HepG2 (cell line): ENCODE data around the gene FBXO10. TPM values are rescaled to one million over a fixed set of nuclear protein-coding genes. Genes with fewer than 3 reads are reported as not detected.

Experiments
- AKAP8 ChIP-seq: sonication (generic); formaldehyde crosslinking; IDR thresholded peaks from 2 replicates; pipeline ENCODE4 v1.5.1; 2020; ENCODE audit warnings: mild to moderate bottlenecking, missing genetic modification reagents
- CEBPB ChIP-seq: IDR thresholded peaks from 2 replicates; pipeline ENCODE4 v1.6.1; 2011; ENCODE audit warnings: low read depth, low read length, improper control_type of control experiment, borderline replicate concordance
- EZH2 ChIP-seq: conservative IDR thresholded peaks from 2 replicates; pipeline ENCODE4 v1.6.1; 2012; ENCODE audit warnings: mild to moderate bottlenecking, low read depth, low read length, moderate library complexity
- GFI1 ChIP-seq: sonication (generic); formaldehyde crosslinking; IDR thresholded peaks from 2 replicates; pipeline ENCODE4 v1.5.0; 2020; ENCODE audit warnings: missing genetic modification reagents, mild to moderate bottlenecking, borderline replicate concordance
- KAT2B ChIP-seq: fragments of 150-350 bp; IDR thresholded peaks from 2 replicates; pipeline ENCODE4 v1.6.1; 2014; ENCODE audit warnings: low read depth, low read length, borderline replicate concordance
- KAT8 ChIP-seq: IDR thresholded peaks from 2 replicates; pipeline ENCODE4 v1.6.1; 2016; ENCODE audit warnings: missing genetic modification reagents, missing compliant biosample characterization
- KMT2A ChIP-seq: sonication (generic); formaldehyde crosslinking; IDR thresholded peaks from 2 replicates; pipeline ENCODE4 v1.4.0; 2020; ENCODE audit warnings: missing genetic modification reagents
- MEIS2 ChIP-seq: sonication (generic); formaldehyde crosslinking; IDR thresholded peaks from 2 replicates; pipeline ENCODE4 v1.9.0; 2021; ENCODE audit warnings: mild to moderate bottlenecking, missing genetic modification reagents
- MXI1 ChIP-seq: IDR thresholded peaks from 3 replicates; pipeline ENCODE4 v1.6.1; 2012; ENCODE audit warnings: low read depth, low read length, inconsistent platforms, borderline replicate concordance
- NFKB2 ChIP-seq: sonication (generic); formaldehyde crosslinking; IDR thresholded peaks from 2 replicates; pipeline ENCODE4 v1.4.0; 2020; ENCODE audit warnings: missing genetic modification reagents, borderline replicate concordance
- NR2F2 ChIP-seq: IDR thresholded peaks from 2 replicates; pipeline ENCODE4 v1.6.1; 2012; ENCODE audit warnings: low read depth, inconsistent platforms, borderline replicate concordance
- PHF20 ChIP-seq: sonication (generic); formaldehyde crosslinking; IDR thresholded peaks from 2 replicates; pipeline ENCODE4 v1.5.0; 2020; ENCODE audit warnings: mild to moderate bottlenecking, missing genetic modification reagents
- POLR2G ChIP-seq: fragments of 200-400 bp; formaldehyde crosslinking; IDR thresholded peaks from 2 replicates; pipeline ENCODE4 v1.6.1; 2018; ENCODE audit warnings: mild to moderate bottlenecking, low read depth, low read length, moderate library complexity
- RBAK ChIP-seq: sonication (generic); formaldehyde crosslinking; IDR thresholded peaks from 2 replicates; pipeline ENCODE4 v1.5.1; 2020; ENCODE audit warnings: mild to moderate bottlenecking, missing genetic modification reagents
- RFX5 ChIP-seq: IDR thresholded peaks from 2 replicates; pipeline ENCODE4 v1.6.1; 2011; ENCODE audit warnings: low read depth, low read length, improper control_type of control experiment
- TOPORS ChIP-seq: sonication (generic); formaldehyde crosslinking; IDR thresholded peaks from 2 replicates; pipeline ENCODE4 v1.8.0; 2023; ENCODE audit warnings: mild to moderate bottlenecking, missing genetic modification reagents
- U2AF1 ChIP-seq: fragments of 200-400 bp; formaldehyde crosslinking; optimal IDR thresholded peaks from 2 replicates; pipeline ENCODE3; 2017; ENCODE audit warnings: mild to moderate bottlenecking, low read depth, low read length
- XRCC5 ChIP-seq: fragments of 200-400 bp; formaldehyde crosslinking; optimal IDR thresholded peaks from 2 replicates; pipeline ENCODE3; 2017; ENCODE audit warnings: mild to moderate bottlenecking, low read length
- ZMYM4 ChIP-seq: sonication (generic); formaldehyde crosslinking; IDR thresholded peaks from 2 replicates; pipeline ENCODE4 v1.8.1; 2023; ENCODE audit warnings: mild to moderate bottlenecking, missing genetic modification reagents
- ZNF20 ChIP-seq: sonication (generic); formaldehyde crosslinking; IDR thresholded peaks from 2 replicates; pipeline ENCODE4 v1.4.0; 2020; ENCODE audit warnings: mild to moderate bottlenecking, moderate library complexity, missing genetic modification reagents
- ZNF224 ChIP-seq: sonication (generic); formaldehyde crosslinking; IDR thresholded peaks from 2 replicates; pipeline ENCODE4 v1.5.0; 2020; ENCODE audit warnings: mild to moderate bottlenecking, missing genetic modification reagents
- ZNF556 ChIP-seq: sonication (generic); formaldehyde crosslinking; IDR thresholded peaks from 2 replicates; pipeline ENCODE4 v1.4.0; 2020; ENCODE audit warnings: mild to moderate bottlenecking, missing genetic modification reagents, borderline replicate concordance
- ZNF605 ChIP-seq: sonication (generic); formaldehyde crosslinking; IDR thresholded peaks from 2 replicates; pipeline ENCODE4 v1.8.0; 2022; ENCODE audit warnings: mild to moderate bottlenecking, missing genetic modification reagents
- ZNF768 ChIP-seq: sonication (generic); formaldehyde crosslinking; IDR thresholded peaks from 2 replicates; pipeline ENCODE4 v1.4.0; 2020; ENCODE audit warnings: missing genetic modification reagents
- ZNF792 ChIP-seq: IDR thresholded peaks from 2 replicates; pipeline ENCODE4 v1.6.1; 2016
- ZNF816 ChIP-seq: sonication (generic); formaldehyde crosslinking; IDR thresholded peaks from 2 replicates; pipeline ENCODE4 v1.8.0; 2022; ENCODE audit warnings: missing genetic modification reagents, mild to moderate bottlenecking, borderline replicate concordance
- ZZZ3 ChIP-seq: sonication (generic); formaldehyde crosslinking; IDR thresholded peaks from 2 replicates; pipeline ENCODE4 v1.4.0; 2020; ENCODE audit warnings: missing genetic modification reagents, mild to moderate bottlenecking, borderline replicate concordance
- polyA plus RNA-seq, 8 experiments: library from polyadenylated mRNA; depleted of rRNA in 3 of 8; stranded (reverse) in 7 of 8; unstranded in 1 of 8; fragments of >200 nt; fragmentation: Illumina TruSeq in 4 of 8; extraction: Trizol in 4 of 8; gene quantifications; 2 replicates each; pipeline versions ENCODE4 v1.2.1 to v1.2.3, GENCODE V29; 2011 to 2016; ENCODE audit warnings: low read depth in 4 of 8, missing spikeins in 1 of 8, mixed read lengths in 1 of 8; ENCODE audit not compliant: insufficient read depth in 1 of 8
- total RNA-seq, 5 experiments: library from RNA; depleted of rRNA; stranded (reverse); fragments of >200 nt; fragmentation: Illumina TruSeq; extraction: Trizol; gene quantifications; 2 replicates each; pipeline ENCODE4 v1.2.3, GENCODE V29; 2016; ENCODE audit warnings: low read depth in 1 of 5
- TF ChIP-seq, protein P1 (sequence below): sonication (generic); formaldehyde crosslinking; IDR thresholded peaks from 2 replicates; pipeline ENCODE4 v1.9.0; 2021; ENCODE audit warnings: missing genetic modification reagents, borderline replicate concordance
- TF ChIP-seq, protein P2 (sequence below): sonication (generic); formaldehyde crosslinking; IDR thresholded peaks from 2 replicates; pipeline ENCODE4 v1.5.0; 2020; ENCODE audit warnings: missing genetic modification reagents

Gene FBXO10
- total and polyA plus RNA-seq, 2 of the 13 experiments (the other 11 are each of a cell fraction or from before 2014, with no cell fraction given), result 3.1 to 5.1 TPM

DNA sequence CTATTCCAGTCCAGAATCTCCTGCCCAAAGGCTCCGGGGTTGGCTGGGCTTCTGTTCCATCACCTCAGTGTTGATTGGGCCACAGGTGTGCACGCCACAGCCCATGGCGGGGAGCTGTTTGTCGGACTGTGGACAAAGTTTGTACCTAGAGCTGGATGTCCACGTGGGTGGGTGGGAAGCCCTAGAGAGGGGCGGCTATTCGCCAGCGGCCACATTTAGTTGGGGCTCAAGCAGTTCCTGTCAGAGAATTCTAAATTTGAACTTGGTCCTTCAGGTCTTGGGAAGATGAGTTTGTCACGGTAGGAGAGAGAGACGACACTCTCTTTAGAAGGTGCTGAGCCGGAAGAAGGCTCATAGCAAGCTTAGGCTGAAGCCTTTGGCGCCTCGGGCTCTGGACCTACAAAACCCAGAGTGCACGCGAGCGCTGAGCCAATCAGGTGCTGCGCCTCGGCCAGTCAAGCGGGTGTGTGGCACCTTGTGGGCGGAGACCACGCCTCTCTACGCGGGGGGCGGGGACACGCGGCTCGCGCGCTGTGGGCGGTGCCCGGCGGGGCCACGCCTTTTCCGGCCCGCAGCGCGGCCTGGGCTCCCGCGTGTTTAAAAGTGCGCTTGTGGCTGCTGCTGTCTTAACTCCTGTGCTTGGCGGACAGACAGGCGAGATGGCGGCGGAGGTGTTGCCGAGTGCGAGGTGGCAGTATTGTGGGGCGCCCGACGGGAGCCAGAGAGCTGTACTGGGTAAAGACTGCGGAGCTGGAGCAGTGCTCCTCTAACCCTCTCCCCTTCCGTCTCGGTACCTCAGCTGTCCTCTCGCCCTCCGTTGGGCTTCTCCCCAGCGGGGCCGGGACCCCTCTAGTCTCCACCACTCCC, 90.6 kb downstream of the FBXO10 start, which contains the start of gene POLR1E (continued):
- TF ChIP-seq NR2F2, result no peak
- TF ChIP-seq RFX5, result 0 out of 2 replicates have a peak, but pooled peaks have one; percentile 16
- no peak for TF ChIP-seq MEIS2 (CRISPR knock-in tag)
- no peak for TF ChIP-seq EZH2
- peak; percentile 51; the same call in 1 of the 2 replicates for TF ChIP-seq ZNF768 (CRISPR knock-in tag)
- no peak for TF ChIP-seq GFI1 (CRISPR knock-in tag)
- no peak for TF ChIP-seq RBAK (CRISPR knock-in tag)
- TF ChIP-seq ZNF816 (CRISPR knock-in tag), result no peak
- TF ChIP-seq XRCC5, result peak; percentile 16
- peak; percentile 83 for TF ChIP-seq ZZZ3 (CRISPR knock-in tag)
- TF ChIP-seq NFKB2, result peak; percentile 82; the same call in 1 of the 2 replicates
- no peak for TF ChIP-seq ZNF792 (CRISPR knock-in tag)
- TF ChIP-seq ZMYM4 (CRISPR knock-in tag), result peak; percentile 78
- no peak for TF ChIP-seq KAT2B
- peak; percentile 80; the same call in 1 of the 2 replicates for TF ChIP-seq ZNF556 (CRISPR knock-in tag)
- TF ChIP-seq U2AF1, result no peak
- peak; percentile 60 for TF ChIP-seq KAT8 (CRISPR knock-in tag)
- TF ChIP-seq KMT2A (CRISPR knock-in tag), result peak; percentile 56; the same call in 1 of the 2 replicates
- peak; percentile 71 for TF ChIP-seq PHF20 (CRISPR knock-in tag)
- TF ChIP-seq AKAP8 (CRISPR knock-in tag), result no peak; the same call in 1 of the 2 replicates
- TF ChIP-seq, protein P1, sequence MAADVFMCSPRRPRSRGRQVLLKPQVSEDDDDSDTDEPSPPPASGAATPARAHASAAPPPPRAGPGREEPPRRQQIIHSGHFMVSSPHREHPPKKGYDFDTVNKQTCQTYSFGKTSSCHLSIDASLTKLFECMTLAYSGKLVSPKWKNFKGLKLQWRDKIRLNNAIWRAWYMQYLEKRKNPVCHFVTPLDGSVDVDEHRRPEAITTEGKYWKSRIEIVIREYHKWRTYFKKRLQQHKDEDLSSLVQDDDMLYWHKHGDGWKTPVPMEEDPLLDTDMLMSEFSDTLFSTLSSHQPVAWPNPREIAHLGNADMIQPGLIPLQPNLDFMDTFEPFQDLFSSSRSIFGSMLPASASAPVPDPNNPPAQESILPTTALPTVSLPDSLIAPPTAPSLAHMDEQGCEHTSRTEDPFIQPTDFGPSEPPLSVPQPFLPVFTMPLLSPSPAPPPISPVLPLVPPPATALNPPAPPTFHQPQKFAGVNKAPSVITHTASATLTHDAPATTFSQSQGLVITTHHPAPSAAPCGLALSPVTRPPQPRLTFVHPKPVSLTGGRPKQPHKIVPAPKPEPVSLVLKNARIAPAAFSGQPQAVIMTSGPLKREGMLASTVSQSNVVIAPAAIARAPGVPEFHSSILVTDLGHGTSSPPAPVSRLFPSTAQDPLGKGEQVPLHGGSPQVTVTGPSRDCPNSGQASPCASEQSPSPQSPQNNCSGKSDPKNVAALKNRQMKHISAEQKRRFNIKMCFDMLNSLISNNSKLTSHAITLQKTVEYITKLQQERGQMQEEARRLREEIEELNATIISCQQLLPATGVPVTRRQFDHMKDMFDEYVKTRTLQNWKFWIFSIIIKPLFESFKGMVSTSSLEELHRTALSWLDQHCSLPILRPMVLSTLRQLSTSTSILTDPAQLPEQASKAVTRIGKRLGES, result no peak
- peak; percentile 88 for TF ChIP-seq POLR2G
- TF ChIP-seq TOPORS (CRISPR knock-in tag), result peak; percentile 83; the same call in 1 of the 2 replicates
- TF ChIP-seq ZNF20, result no peak
- TF ChIP-seq ZNF224, result no peak
- no peak for TF ChIP-seq CEBPB
- TF ChIP-seq ZNF605 (CRISPR knock-in tag), result peak; percentile 84
- TF ChIP-seq, protein P2, sequence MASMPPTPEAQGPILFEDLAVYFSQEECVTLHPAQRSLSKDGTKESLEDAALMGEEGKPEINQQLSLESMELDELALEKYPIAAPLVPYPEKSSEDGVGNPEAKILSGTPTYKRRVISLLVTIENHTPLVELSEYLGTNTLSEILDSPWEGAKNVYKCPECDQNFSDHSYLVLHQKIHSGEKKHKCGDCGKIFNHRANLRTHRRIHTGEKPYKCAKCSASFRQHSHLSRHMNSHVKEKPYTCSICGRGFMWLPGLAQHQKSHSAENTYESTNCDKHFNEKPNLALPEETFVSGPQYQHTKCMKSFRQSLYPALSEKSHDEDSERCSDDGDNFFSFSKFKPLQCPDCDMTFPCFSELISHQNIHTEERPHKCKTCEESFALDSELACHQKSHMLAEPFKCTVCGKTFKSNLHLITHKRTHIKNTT, result no peak
- peak; percentile 94; the same call in 2 of the 3 replicates for TF ChIP-seq MXI1
